HepG2 (cell line): ENCODE measurements around the gene PFKP. TPM values are rescaled to one million over a fixed set of nuclear protein-coding genes. Genes with fewer than 3 reads are reported as not detected.

Source experiments
- BCLAF1 ChIP-seq: fragments of 450-650 bp; IDR thresholded peaks from 2 replicates; pipeline ENCODE4 v1.6.1; 2017; ENCODE audit warnings: mild to moderate bottlenecking
- E2F1 ChIP-seq: sonication (generic); formaldehyde crosslinking; IDR thresholded peaks from 2 replicates; pipeline ENCODE4 v1.5.0; 2020; ENCODE audit warnings: missing genetic modification reagents
- EEA1 ChIP-seq: sonication (generic); formaldehyde crosslinking; IDR thresholded peaks from 2 replicates; pipeline ENCODE4 v1.5.1; 2020; ENCODE audit warnings: mild to moderate bottlenecking, missing genetic modification reagents, borderline replicate concordance
- HMG20B ChIP-seq: conservative IDR thresholded peaks from 2 replicates; pipeline ENCODE4 v1.6.1; 2016; ENCODE audit warnings: missing genetic modification reagents, missing compliant biosample characterization
- HNRNPLL ChIP-seq: fragments of 200-400 bp; formaldehyde crosslinking; IDR thresholded peaks from 2 replicates; pipeline ENCODE4 v1.6.1; 2017; ENCODE audit warnings: mild to moderate bottlenecking, low read depth, low read length; ENCODE audit not compliant: poor library complexity, severe bottlenecking
- MAZ ChIP-seq, 2 experiments: sonication (generic) in 1 of 2; formaldehyde crosslinking in 1 of 2; IDR thresholded peaks; 2 replicates each; pipeline versions ENCODE4 v1.5.0 to v1.6.1; 2012 to 2020; ENCODE audit warnings: low read depth in 2 of 2, mild to moderate bottlenecking in 2 of 2, borderline replicate concordance in 1 of 2, improper control_type of control experiment in 1 of 2, low read length in 1 of 2, missing genetic modification reagents in 1 of 2, moderate library complexity in 1 of 2
- SOX13 ChIP-seq, 3 experiments: fragments of 450-650 bp in 1 of 3; sonication (generic) in 1 of 3; formaldehyde crosslinking in 1 of 3; IDR thresholded peaks in 2 of 3; conservative IDR thresholded peaks in 1 of 3; 2 replicates each; pipeline versions ENCODE4 v1.5.0 to v1.6.1; 2016 to 2020; ENCODE audit warnings: antibody characterized with exemption in 1 of 3, mild to moderate bottlenecking in 1 of 3, missing compliant biosample characterization in 1 of 3, missing genetic modification reagents in 1 of 3, moderate library complexity in 1 of 3
- TBL1XR1 ChIP-seq: fragments of 150-350 bp; IDR thresholded peaks from 2 replicates; pipeline ENCODE4 v1.6.1; 2014; ENCODE audit warnings: borderline replicate concordance, low read length; ENCODE audit not compliant: partially characterized antibody
- ZBTB7B ChIP-seq: sonication (generic); formaldehyde crosslinking; IDR thresholded peaks from 2 replicates; pipeline ENCODE4 v1.4.0; 2020; ENCODE audit warnings: missing genetic modification reagents
- ZNF225 ChIP-seq: sonication (generic); formaldehyde crosslinking; IDR thresholded peaks from 2 replicates; pipeline ENCODE4 v1.4.0; 2020; ENCODE audit warnings: mild to moderate bottlenecking, missing genetic modification reagents
- ZNF292 ChIP-seq: sonication (generic); formaldehyde crosslinking; IDR thresholded peaks from 2 replicates; pipeline ENCODE4 v1.8.1; 2022; ENCODE audit warnings: mild to moderate bottlenecking, low read depth, missing genetic modification reagents, borderline replicate concordance
- ZNF362 ChIP-seq: sonication (generic); formaldehyde crosslinking; IDR thresholded peaks from 2 replicates; pipeline ENCODE4 v1.4.0; 2020; ENCODE audit warnings: missing genetic modification reagents, mild to moderate bottlenecking, borderline replicate concordance
- polyA plus RNA-seq, 8 experiments: library from polyadenylated mRNA; depleted of rRNA in 3 of 8; stranded (reverse) in 7 of 8; unstranded in 1 of 8; fragments of >200 nt; fragmentation: Illumina TruSeq in 4 of 8; extraction: Trizol in 4 of 8; gene quantifications; 2 replicates each; pipeline versions ENCODE4 v1.2.1 to v1.2.3, GENCODE V29; 2011 to 2016; ENCODE audit warnings: low read depth in 4 of 8, missing spikeins in 1 of 8, mixed read lengths in 1 of 8; ENCODE audit not compliant: insufficient read depth in 1 of 8
- total RNA-seq, 5 experiments: library from RNA; depleted of rRNA; stranded (reverse); fragments of >200 nt; fragmentation: Illumina TruSeq; extraction: Trizol; gene quantifications; 2 replicates each; pipeline ENCODE4 v1.2.3, GENCODE V29; 2016; ENCODE audit warnings: low read depth in 1 of 5

The PFKP gene
- total and polyA plus RNA-seq, 2 of the 13 experiments (the other 11 are each of a cell fraction or from before 2014, with no cell fraction given) = 0.80 to 2.4 TPM

- TF ChIP-seq BCLAF1 = no peak
- TF ChIP-seq E2F1 (CRISPR knock-in tag) = no peak
- TF ChIP-seq HNRNPLL = no peak
- no peak for TF ChIP-seq ZNF292 (CRISPR knock-in tag)
- TF ChIP-seq ZNF362 (CRISPR knock-in tag) = no peak
- no peak for TF ChIP-seq ZNF225 (CRISPR knock-in tag)
- no peak for TF ChIP-seq SOX13 (IDR thresholded peaks at IDR 0.05)
- no peak for TF ChIP-seq SOX13 (CRISPR knock-in tag; conservative IDR thresholded peaks at IDR 0.05 in 1 of 2, IDR thresholded peaks at IDR 0.05 in 1 of 2)
- TF ChIP-seq EEA1 (CRISPR knock-in tag) = no peak
- no peak for TF ChIP-seq MAZ (IDR thresholded peaks at IDR 0.05; ENCODE audit: borderline replicate concordance, low read depth, low read length)
- TF ChIP-seq MAZ (CRISPR knock-in tag; IDR thresholded peaks at IDR 0.05; ENCODE audit: low read depth) = no peak
- no peak for TF ChIP-seq HMG20B (CRISPR knock-in tag)
- TF ChIP-seq ZBTB7B (CRISPR knock-in tag) = no peak
- no peak for TF ChIP-seq TBL1XR1
- TF ChIP-seq, all 625 proteins: peak for 0
Observed at GRCh38 chr10:3046981-3047547, 20.3 kb upstream of the PFKP start (continued).
